ENCODE data around the gene UNC5CL.

DNA sequence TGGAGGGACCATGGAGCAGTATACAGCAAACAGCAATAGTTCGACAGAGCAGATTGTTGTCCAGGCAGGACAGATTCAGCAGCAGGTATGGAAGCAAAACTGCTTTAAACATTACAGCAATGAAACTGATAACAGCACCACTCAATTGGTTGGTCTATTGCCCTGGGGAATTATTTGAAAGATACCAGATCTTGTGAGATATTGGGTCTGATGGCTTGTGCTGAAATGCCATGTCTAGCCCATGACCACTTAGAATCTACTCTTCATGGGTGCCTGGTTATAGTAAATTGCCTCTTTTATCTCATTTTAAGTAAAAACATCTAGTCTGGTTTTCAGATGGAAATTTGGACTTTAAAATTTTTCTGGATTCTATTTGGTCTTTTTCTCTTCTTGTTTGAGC is 40.1 kb upstream of the UNC5CL start:
- TF ChIP-seq EZH2phosphoT487 (IDR thresholded peaks at IDR 0.05; ENCODE audit: insufficient read depth, low read depth) (no peak), EZH2 (IDR thresholded peaks at IDR 0.05; ENCODE audit: insufficient read depth, poor library complexity, severe bottlenecking) (no peak)
